ENCODE results near the gene KRTAP1-5. TPM values are rescaled to one million over a fixed set of nuclear protein-coding genes. Genes with fewer than 3 reads are reported as not detected.
A peak's percentile ranks its signal among the peaks of the same experiment; 100 is the strongest.

Gene KRTAP1-5
- total RNA-seq, 2 experiments from 2014 or later: not detected

DNA sequence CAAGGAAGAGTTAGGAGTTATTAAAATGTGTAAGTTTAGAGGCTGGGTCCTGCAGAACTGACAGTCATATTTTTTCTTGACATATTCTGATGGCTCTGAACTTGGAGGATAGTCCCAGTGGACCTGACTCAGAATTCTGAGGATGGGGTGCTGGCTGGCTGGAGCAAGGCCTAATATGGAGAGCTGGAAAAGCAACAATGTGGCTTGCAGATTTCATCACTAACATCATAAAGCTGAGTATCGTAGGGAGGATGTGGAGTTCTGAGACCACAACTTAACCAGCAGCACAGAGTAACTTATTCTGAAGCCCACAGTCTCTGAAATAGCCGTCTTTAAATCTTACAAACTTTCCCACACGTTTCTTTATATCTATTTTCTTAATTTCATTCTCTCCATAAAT is 2.3 kb downstream of the KRTAP1-5 start:
- Mint-ChIP-seq H3K27ac (no peak overlapping the region), H3K4me3 (no peak overlapping the region), H3K27me3 (no peaks in the 10 kb centered on the region), H3K36me3 (no peaks in the 10 kb centered on the region), H3K9me3 (no peaks in the 10 kb centered on the region), H3K4me1 (no peaks in the 10 kb centered on the region)
- DNase-seq: no peak

DNA sequence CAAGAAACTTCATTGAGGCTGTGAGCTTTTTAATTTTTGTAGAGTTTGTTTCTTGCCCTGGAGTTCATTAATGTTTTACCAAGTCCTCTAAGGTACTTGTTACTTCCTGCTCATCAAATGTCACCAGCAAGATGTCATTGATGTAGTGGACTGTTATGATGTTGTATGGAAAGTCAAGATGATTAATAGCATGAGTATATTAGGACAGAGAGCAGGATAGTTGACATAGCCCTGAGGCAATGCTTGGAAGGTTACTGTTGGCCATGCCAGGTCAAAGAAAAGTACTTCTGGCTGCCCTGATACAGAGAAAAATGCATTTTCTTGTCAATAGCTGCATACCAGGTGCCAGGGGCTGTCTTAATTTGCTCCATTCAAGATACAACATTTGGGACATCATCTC is 6.7 kb downstream of the KRTAP1-5 start:
- Mint-ChIP-seq H3K4me3 (no peak overlapping the region), H3K27me3 (peaks cover 5% of the 10 kb centered on the region), H3K9me3 (no peaks in the 10 kb centered on the region), H3K36me3 (no peaks in the 10 kb centered on the region), H3K27ac (no peak overlapping the region), H3K4me1 (no peaks in the 10 kb centered on the region)
- no peak for DNase-seq

DNA sequence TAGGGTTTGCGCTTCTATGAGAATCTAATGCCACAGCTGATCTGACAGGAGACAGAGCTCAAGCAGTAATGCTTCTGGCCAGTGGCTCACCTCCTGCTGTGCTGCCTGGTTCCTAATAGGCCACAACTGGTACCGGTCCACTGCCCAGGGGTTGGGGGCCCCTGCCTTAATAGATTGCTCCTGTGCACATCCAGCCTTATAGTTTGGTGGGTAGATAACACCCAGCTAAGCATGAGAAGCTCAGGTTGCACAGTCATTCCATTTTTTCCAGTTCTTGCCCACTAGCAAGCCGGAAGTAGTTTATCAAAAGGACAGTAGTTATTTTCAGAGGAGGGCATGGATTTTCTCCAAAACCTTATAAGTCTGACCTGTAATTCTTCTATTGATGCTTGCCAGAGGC is 7.6 kb downstream of the KRTAP1-5 start:
- Mint-ChIP-seq H3K9me3 (no peaks in the 10 kb centered on the region), H3K27ac (no peak overlapping the region), H3K27me3 (peaks cover 5% of the 10 kb centered on the region), H3K36me3 (no peaks in the 10 kb centered on the region), H3K4me3 (no peak overlapping the region), H3K4me1 (no peaks in the 10 kb centered on the region)
- no peak for DNase-seq

DNA sequence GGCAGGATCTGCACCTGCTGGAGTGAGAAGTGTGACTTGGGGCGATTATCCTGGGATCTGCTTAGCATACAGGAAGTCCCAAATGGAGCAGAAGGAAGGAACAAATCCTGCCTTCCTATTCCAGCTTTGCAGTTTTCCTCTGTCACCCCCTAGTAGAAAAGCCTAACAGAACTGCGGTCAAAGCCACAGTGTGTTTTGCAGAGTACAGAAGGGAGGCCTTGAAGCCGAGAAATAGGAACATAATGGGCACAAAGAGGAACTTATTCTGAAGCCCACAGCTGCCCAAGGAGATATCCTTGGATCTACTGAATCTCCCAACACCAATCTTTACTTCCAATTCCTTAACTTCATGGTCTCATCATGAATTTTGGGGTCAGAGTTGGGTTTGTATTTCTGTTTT is 8.5 kb downstream of the KRTAP1-5 start:
- Mint-ChIP-seq H3K27ac (no peak overlapping the region), H3K4me1 (no peaks in the 10 kb centered on the region), H3K27me3 (peaks cover 5% of the 10 kb centered on the region), H3K4me3 (no peak overlapping the region), H3K9me3 (no peaks in the 10 kb centered on the region), H3K36me3 (no peaks in the 10 kb centered on the region)
- no peak for DNase-seq

DNA sequence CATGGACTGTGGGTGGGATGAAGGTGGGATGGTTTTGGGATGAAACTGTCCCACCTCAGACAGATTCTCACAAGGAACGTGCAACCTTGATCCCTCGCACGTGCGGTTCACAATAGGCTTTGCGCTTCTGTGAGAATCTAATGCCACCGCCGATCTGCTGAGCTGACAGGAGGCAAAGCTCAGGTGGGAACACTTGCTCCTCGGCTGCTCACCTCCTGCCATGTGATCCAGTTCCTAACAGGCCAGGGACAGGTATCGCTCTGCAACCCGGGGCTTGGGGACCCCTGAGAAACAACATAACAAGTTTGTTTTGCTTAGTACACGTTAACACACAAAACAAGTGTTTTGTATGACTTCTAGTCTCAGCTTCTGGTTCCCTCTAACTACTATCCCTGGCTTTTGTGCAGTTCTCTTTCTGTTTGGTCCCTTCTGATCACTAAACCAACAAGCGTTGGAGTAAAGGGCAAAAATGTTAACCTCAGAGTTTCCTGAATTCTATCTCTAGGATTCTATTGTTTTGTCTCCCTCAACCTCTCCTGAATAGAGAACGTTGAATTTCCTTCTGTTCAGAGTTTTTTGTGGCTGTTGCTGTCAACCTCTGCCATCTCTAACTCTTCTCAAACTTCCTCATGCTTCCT is 10.3 kb downstream of the KRTAP1-5 start:
- no peaks in the 10 kb centered on the region for H3K9me3 Mint-ChIP-seq
- no peak overlapping the region for H3K4me3 Mint-ChIP-seq

DNA sequence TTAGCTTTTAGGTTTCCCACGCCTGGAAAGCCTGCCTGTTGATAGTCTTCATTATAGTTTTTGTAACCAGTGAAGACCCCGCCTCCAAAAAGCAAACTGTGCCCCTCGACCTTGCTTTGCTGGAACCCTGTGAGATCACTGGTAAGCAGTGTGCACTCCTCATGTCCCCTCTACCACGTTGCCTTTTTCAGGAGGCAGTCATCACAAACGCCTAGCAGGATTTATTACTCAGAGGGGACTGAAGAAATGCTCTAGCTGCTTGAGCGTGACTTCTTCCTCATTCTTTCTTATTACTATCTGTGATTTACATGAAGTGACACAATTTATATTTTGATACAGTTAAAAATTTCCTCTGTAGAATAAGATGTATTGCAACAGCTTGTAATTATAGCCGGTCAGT is 11.6 kb downstream of the KRTAP1-5 start:
- Mint-ChIP-seq H3K4me3 (no peak overlapping the region), H3K4me1 (no peaks in the 10 kb centered on the region), H3K27ac (no peak overlapping the region), H3K9me3 (no peaks in the 10 kb centered on the region), H3K27me3 (peaks cover 5% of the 10 kb centered on the region), H3K36me3 (no peaks in the 10 kb centered on the region)
- DNase-seq: no peak

More for the DNA sequence above, 10.3 kb downstream of the KRTAP1-5 start:
- Mint-ChIP-seq H3K4me1 (no peaks in the 10 kb centered on the region), H3K27ac (no peak overlapping the region), H3K36me3 (no peaks in the 10 kb centered on the region), H3K27me3 (peaks cover 5% of the 10 kb centered on the region)
- no peak for DNase-seq

DNA sequence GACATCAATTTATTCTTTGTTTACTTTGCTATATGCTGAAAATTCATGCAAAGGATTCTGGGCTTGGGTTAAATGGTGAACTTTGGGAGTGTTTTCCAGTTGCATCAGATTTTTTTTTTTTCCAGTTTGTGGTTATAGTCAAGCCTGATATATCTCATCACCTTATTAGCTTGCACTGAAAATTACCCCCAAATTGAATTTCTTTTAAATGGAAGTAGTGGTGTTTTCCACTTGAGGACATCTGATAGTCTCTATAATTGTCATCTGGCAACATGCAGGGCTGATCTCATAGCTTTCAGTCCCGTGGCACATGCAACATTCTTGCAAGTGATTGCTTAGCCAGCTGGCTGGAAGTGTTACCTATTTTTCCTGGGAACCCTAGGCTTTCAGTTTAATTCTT is 13.4 kb downstream of the KRTAP1-5 start:
- H3K4me1 Mint-ChIP-seq: no peaks in the 10 kb centered on the region
- DNase-seq: no peak
- no peak overlapping the region for H3K27ac Mint-ChIP-seq
- peaks cover 5% of the 10 kb centered on the region for H3K27me3 Mint-ChIP-seq
- H3K36me3 Mint-ChIP-seq: no peaks in the 10 kb centered on the region
- H3K9me3 Mint-ChIP-seq: no peaks in the 10 kb centered on the region
- no peak overlapping the region for H3K4me3 Mint-ChIP-seq

DNA sequence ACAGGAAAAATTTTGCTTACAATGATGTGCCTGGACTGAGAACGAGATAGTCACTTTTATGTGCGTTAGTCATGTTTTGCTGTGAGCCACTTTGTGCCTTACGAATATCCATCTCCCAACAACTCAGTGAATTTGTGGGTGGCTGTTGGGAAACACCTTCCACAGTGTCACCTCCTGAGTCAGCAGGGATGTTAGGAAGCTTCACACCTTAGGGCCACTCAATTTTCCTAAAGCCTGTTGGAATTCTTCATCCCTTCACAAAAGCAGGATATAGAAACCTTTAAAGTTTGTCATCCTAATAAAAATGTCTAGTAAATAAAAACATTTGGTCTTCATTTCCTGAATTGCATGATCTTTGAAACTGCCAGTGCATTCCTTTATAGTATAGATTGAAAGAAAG is 13.8 kb downstream of the KRTAP1-5 start:
- H3K9me3 Mint-ChIP-seq: no peaks in the 10 kb centered on the region
- no peaks in the 10 kb centered on the region for H3K4me1 Mint-ChIP-seq

DNA sequence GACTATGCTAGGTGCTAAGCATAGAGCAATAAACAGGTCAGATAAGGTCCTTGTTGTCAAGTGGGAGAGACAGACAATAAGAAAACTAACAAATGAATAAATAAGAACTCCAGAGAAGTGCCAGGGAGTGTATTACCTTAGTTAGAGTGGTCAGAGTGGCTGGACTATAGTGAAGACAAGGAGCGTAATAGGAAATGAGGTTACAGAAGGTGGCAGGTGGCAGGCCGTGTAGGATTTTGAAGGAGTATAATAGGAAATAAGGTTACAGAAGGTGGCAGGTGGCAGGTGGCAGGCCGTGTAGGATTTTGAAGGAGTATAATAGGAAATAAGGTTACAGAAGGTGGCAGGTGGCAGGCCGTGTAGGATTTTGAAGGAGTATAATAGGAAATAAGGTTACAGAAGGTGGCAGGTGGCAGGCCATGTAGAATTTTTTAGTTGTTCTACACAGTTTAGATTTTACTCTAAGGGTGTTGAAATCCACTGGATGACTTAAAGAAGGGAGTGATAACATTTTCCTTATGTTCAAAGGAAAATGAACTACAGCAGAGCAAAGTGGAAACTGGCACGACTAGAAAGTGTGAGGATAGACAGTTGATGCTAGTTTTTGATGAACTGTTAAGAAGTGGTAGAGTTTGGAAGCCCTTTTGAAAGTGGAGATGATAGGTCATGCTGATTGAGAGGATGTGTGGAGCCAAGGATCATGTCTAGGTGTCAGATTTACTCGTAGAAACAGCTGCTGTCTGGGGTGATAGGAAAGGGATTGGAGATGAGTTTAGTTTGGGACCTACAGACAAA is 14.5 kb downstream of the KRTAP1-5 start:
- Mint-ChIP-seq H3K36me3 (no peaks in the 10 kb centered on the region), H3K4me1 (no peaks in the 10 kb centered on the region), H3K27ac (no peak overlapping the region), H3K4me3 (no peak overlapping the region), H3K27me3 (peaks cover 1% of the 10 kb centered on the region), H3K9me3 (no peaks in the 10 kb centered on the region)
- DNase-seq: no peak

More for the DNA sequence above, 13.8 kb downstream of the KRTAP1-5 start:
- no peaks in the 10 kb centered on the region for H3K36me3 Mint-ChIP-seq
- no peak overlapping the region for H3K27ac Mint-ChIP-seq
- H3K27me3 Mint-ChIP-seq: peaks cover 5% of the 10 kb centered on the region
- H3K4me3 Mint-ChIP-seq: no peak overlapping the region
- no peak for DNase-seq

DNA sequence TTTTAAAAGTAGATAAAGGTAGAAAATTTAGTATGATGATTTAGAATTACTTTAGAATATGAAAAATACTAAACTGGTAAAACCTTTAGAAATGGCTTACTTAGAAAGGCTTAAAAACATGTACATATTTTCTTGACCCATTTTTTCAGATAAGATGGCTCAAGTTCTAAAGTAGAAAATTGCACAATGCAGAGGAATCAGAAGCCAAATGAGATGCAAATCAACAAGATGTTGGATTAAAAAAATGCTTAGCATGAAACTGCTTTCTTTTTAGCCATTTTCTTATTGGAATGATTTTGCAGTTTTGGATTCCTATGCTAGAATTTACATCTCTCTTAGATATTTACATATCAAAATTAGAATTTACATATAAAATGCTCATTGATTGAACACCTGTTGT is 16.6 kb downstream of the KRTAP1-5 start:
- no peak for DNase-seq
- no peaks in the 10 kb centered on the region for H3K27me3 Mint-ChIP-seq
- no peak overlapping the region for H3K4me3 Mint-ChIP-seq
- no peaks in the 10 kb centered on the region for H3K4me1 Mint-ChIP-seq
- H3K27ac Mint-ChIP-seq: no peak overlapping the region
- H3K9me3 Mint-ChIP-seq: no peaks in the 10 kb centered on the region
- H3K36me3 Mint-ChIP-seq: no peaks in the 10 kb centered on the region

DNA sequence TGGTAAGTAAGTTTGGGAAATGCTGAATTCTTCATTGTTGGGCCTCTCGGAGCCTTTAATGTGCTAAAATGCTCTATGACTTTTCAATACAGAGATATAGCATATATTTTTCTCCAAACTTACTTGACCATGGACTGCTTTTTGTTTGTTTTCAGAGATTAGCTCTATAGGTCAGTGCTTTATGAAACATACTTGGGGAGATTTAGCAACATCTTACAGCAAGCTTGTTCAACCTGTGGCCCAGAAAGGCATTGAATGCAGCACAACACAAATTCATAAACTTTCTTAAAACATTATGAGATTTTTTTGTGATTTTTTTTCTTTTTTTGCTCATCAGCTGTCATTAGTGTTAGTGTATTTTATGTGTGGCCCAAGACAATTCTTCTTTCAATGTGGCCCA is 17.1 kb downstream of the KRTAP1-5 start:
- no peaks in the 10 kb centered on the region for H3K4me1 Mint-ChIP-seq
- no peak for DNase-seq
- H3K36me3 Mint-ChIP-seq: no peaks in the 10 kb centered on the region
- no peak overlapping the region for H3K4me3 Mint-ChIP-seq
- no peaks in the 10 kb centered on the region for H3K9me3 Mint-ChIP-seq
- H3K27me3 Mint-ChIP-seq: no peaks in the 10 kb centered on the region
- no peak overlapping the region for H3K27ac Mint-ChIP-seq

DNA sequence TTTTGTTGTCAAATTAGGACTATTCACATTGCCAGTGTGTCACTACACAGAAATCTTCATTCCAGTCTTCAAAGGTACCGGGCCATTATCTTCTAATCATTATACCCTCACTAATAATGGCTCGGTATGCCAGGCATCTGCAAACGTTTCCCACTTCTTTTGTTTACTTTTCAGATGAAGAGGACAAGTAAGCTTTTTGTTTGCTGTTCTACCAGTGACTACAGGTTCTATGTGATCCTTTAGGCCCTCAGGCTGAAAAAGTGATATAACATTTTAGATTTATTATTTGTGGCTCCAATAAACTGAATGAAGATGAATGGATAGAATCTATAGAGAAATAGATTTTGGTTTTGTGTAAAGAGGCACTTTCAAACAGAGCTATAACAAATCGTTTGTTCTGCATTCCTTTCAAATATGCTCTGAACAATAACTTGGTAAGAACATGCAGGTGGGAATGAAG is 17.7 kb downstream of the KRTAP1-5 start:
- Mint-ChIP-seq H3K4me1 (no peaks in the 10 kb centered on the region), H3K27ac (no peak overlapping the region), H3K27me3 (no peaks in the 10 kb centered on the region), H3K4me3 (no peak overlapping the region), H3K9me3 (no peaks in the 10 kb centered on the region), H3K36me3 (no peaks in the 10 kb centered on the region)
- no peak for DNase-seq

DNA sequence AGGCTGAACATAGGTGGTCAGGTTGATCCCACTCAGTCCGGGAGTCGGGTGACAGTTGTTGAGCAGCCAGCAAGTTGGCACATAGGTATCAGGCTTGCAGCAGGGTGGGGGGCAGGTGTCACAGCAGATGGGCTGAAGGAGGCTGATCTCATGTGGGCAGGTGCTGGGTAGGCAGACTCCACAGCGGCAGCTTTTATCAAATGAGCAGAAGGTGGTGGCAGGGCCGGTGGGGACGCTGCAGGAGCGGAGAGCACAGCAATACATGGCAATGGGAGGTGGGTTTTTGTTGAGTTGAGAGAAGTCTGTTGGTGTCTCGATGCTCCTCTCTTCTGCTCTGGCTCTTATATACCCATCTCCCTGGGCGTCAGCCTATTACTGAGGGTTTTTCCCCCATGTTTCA is 18.2 kb downstream of the KRTAP1-5 start, which contains the start of gene KRTAP3-1:
Gene KRTAP3-1, minus strand, starts transcription at position 318 of the 400 bp plus-strand sequence. Its CDS starts 54 bp downstream, at position 264.
- H3K27ac Mint-ChIP-seq: no peak within 1 kb of the TSS
- H3K36me3 Mint-ChIP-seq: no peaks in the 10 kb centered on the region
- DNase-seq: no peak
- H3K9me3 Mint-ChIP-seq: no peaks in the 10 kb centered on the region
- H3K27me3 Mint-ChIP-seq: peaks cover 4% of the 10 kb centered on the region
- H3K4me1 Mint-ChIP-seq: no peaks in the 10 kb centered on the region
- no peak within 1 kb of the TSS for H3K4me3 Mint-ChIP-seq

DNA sequence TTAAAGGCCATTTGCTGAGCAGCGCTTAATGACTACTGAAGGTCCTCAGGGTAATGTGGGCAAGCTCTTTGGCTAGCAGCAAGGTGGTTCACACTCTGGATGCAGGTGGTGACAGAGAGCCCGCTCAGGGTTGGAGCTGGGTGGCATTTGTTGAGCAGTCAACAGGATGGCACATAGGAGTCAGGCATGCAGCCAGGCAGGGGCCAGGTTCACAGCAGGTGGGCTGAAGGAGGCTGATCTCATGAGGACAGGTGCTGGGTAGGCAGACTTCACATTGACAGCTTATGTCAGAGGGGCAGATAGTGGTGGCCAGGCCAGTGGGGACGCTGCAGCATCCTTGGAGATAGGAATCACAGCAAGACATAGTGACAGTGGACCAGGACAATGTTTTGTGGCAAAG is 22.6 kb downstream of the KRTAP1-5 start:
- no peaks in the 10 kb centered on the region for H3K9me3 Mint-ChIP-seq
- peaks cover 5% of the 10 kb centered on the region for H3K4me1 Mint-ChIP-seq
- no peak for DNase-seq
- H3K36me3 Mint-ChIP-seq: no peaks in the 10 kb centered on the region
- no peak overlapping the region for H3K27ac Mint-ChIP-seq
- H3K4me3 Mint-ChIP-seq: no peak overlapping the region
- H3K27me3 Mint-ChIP-seq: peaks cover 6% of the 10 kb centered on the region

DNA sequence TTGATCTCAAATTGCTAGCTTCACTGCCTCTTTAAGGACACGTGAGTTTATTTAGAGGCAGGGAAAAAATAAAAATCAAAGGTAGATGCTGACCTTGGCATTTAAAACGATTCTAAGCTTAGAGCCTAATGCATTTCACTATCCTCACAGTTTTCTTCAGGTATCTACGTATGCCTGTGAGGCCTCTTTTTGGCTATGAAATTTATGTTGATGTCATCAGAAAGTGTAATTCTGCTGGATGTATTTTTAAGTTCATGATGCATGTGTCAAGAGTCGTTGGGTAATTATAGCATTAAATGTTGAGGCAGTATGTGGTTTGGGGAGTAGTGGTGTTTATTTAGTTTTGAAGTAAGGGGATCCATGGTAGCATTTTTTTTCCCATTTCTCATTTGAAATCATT is 23.1 kb downstream of the KRTAP1-5 start:
- H3K4me1 Mint-ChIP-seq: peaks cover 5% of the 10 kb centered on the region
- H3K36me3 Mint-ChIP-seq: no peaks in the 10 kb centered on the region
- no peak overlapping the region for H3K27ac Mint-ChIP-seq
- no peaks in the 10 kb centered on the region for H3K9me3 Mint-ChIP-seq
- no peak overlapping the region for H3K4me3 Mint-ChIP-seq
- peaks cover 11% of the 10 kb centered on the region for H3K27me3 Mint-ChIP-seq
- no peak for DNase-seq

DNA sequence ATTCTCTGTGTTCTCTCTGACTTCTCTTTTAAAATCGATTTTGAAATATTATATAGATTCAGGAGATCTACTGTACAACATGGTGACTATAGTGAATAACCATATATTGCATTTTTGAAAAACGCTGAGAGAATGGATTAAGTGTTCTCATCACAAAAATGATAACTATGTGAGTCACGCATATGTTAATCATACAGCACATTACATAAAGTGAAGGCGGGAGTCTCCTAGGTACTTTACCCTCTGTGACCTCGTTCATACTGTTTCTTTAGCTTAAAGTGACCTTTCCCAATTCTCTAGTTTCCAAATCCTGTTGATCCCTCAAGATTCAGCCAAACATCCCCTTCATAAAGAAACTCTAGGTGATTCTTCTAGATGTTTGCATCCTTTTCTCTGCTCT is 24.2 kb downstream of the KRTAP1-5 start:
- Mint-ChIP-seq H3K27ac (no peak overlapping the region), H3K9me3 (no peaks in the 10 kb centered on the region), H3K4me1 (peaks cover 5% of the 10 kb centered on the region), H3K36me3 (no peaks in the 10 kb centered on the region), H3K27me3 (peaks cover 19% of the 10 kb centered on the region), H3K4me3 (peak overlapping the region; percentile 1)
- no peak for DNase-seq
